HG02798 (cell line): ENCODE data around the gene POGLUT2.

Experiments
- ATAC-seq: cut with Tn5 transposase; IDR thresholded peaks from one replicate; pipeline ENCODE4 v1.9.1; 2021; ENCODE audit warnings: mild to moderate bottlenecking; ENCODE audit not compliant: unreplicated experiment, poor library complexity

The POGLUT2 gene

DNA sequence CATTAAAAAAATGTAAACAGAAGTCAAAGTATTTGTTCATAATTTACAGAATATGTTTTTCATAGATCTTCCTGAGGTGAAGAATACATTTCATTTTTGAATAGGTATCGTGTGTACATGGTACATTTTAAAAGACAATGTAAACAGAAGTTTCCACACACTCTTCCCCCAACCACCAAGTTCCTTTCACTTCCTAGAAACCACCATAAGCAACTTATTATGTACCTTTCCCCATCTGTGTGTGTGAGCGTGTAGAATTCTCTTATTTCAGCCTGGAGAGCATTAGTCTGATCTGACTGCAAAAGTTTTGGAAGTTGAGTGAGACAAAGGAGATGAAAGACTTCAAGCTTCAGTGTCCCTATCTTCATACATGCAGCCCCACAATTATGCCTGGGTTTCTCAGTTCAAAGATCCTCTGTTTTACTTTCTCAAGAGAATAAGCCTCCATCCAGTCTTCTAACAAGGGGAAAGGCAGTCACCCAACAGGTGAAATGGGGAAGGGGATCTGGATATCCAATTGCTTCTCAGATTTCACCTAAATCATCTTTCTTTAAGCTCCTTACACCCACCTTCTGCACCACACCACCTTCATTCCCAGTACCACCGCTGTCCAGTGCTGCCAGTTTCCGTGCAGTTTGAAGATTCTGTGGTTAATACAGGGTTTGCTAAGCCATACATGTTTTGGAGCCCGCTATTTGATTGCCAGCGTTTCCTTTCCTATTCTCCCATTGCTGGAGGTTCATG lies 27.3 kb downstream of the POGLUT2 start:
- no peak for ATAC-seq

DNA sequence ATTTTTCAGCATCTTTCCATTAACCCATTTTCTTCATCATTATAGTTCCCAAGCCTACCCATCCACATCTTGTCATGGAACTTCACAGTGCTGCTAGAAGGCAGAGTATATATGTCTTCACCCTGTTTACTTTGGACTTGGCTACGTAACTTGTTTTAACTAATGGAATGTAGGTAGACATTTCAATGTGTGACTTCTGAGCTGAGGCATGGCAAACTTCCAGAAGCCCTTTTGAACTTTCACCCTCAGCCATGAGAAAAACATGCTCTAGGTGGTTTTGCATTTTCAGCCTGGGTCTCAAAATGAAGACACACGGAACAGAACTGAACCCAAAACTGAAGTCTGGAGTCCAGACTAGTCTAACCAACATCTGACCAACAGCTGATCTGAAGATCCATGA lies 28.3 kb downstream of the POGLUT2 start:
- ATAC-seq, result no peak

GRCh38 chr13:102769679-102770078 lies 29.1 kb downstream of the POGLUT2 start:
- no peak for ATAC-seq

DNA sequence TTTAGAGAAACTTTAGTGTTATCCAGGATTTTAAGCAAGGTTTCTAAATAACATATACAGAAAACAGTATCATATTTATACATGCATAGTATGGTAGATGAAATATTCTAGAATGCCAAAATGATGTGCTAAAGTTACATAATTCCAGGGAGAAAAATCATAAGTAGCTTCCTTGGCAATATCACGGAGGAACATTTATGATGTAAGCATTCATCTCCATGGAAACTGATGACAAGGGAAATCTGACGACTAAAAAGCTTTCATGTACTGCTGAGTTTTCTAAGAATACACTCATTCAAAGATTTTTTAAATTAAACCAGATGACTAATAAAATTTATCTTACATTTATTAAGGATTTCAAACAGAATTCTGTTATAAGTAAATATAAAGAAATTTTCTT lies 29.9 kb downstream of the POGLUT2 start:
- ATAC-seq, result no peak

GRCh38 chr13:102763741-102764140 lies 35.0 kb downstream of the POGLUT2 start:
- no peak for ATAC-seq

GRCh38 chr13:102761071-102761470 lies 37.7 kb downstream of the POGLUT2 start:
- ATAC-seq, result no peak

DNA sequence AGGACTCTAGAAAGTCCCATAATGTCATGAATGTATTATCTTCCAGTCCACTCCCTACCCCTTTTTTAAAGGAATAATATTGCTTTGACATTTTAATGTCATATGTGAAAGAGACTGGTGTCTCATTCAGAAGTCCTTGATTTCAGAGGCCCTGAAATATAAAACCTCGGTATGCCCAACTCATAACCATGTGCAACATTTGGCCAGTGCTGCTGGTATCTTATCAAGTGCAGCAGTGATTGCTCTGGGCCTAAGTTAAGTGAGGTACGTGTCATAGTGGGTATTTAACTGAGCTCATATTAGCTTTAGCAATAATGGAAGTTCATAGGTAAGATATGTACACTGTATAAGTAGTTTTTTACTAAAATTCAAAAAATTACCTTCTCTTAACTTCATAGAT lies 39.9 kb downstream of the POGLUT2 start:
- ATAC-seq, result no peak

DNA sequence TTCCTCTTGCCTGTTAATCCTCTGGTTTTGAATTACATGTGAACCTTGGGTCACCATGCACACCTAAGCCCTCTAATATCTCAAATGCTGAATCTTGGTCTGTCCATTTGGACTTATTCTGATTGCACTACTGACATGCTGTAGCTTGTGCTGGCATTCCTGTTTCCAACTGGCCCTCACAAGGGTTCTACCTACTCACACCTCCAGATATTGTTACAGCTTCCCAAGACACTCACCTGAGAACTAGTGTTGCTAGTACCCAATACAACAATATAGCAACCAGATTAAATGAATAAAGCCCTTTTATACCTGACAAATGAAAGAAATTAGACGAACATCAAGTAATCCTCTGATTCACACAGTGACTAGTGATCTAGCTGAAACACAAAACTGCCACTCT lies 41.8 kb downstream of the POGLUT2 start:
- no peak for ATAC-seq

- no peak for ATAC-seq
Measured at GRCh38 chr13:102751886-102752285, 46.9 kb downstream of the POGLUT2 start.

GRCh38 chr13:102742506-102742905 lies 56.3 kb downstream of the POGLUT2 start:
- ATAC-seq, result no peak

GRCh38 chr13:102742101-102742500 lies 56.7 kb downstream of the POGLUT2 start:
- ATAC-seq, result no peak
